CD4-positive, alpha-beta T cell treated with Interleukin-6 for 4 hours (primary cell): Measurements from ENCODE around the gene PJVK.

Experiments
- DNase-seq: peaks from one replicate; pipeline ENCODE4 v3.0.0-alpha.2; 2020; ENCODE audit warnings: mixed read lengths

PJVK gene

DNA sequence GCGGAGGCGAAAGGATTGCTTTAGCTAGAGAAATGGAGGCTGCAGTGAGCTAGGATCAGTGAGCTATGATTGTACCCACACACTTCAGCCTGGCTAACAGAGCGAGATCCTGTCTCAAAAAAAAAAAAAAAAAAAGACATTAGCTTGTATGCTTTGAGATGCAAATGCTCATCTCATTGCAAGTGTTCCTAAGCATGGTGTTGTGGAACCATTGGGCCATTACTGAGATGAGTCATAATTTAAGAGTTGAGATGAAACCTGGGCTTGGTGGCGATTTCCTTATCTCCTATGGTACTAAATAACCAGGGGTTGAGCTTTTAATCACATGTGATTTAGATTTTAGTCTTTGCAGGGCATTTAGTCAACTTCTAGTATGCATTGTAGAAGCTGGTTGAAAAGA is 31.3 kb downstream of the PJVK start:
- no peak for DNase-seq

DNA sequence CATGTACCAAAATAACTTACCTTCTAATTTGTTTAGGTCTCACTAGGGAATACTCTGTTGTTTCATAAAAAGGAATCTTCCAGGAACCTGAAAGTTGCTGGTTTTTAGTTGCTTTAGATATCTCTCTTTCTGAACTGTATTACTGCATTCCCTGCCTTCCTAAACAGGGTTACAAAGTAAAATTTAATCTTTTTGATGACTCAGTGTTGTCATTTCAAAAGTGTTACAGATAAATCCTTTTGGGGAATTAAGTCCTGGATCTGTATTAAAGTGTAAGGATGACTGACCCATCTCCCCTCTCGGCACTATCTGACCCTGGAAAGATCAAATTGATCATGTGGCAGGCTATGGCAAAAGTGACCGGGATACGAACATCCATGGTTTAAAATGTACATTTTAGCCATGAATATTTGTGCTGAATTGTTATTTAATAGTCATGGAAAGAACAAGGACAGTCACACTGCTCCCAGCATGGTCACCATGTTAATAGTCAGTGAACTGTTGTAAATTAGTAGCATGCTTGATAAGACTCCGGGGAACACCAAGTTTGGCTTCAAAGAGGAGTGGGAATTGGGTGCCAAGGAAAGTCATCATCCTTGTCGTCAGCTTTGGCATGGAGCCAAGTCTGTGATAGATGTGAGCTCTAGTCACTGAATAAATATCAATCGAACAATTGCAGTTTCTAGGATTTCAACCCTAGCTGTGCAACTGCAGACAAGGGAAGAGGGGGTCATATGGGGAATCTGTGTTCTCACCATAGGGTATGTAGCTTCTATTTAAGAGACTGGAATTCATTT is 33.3 kb downstream of the PJVK start:
- DNase-seq, result no peak

GRCh38 chr2:178485356-178485755 is 34.2 kb downstream of the PJVK start:
- no peak for DNase-seq

DNA sequence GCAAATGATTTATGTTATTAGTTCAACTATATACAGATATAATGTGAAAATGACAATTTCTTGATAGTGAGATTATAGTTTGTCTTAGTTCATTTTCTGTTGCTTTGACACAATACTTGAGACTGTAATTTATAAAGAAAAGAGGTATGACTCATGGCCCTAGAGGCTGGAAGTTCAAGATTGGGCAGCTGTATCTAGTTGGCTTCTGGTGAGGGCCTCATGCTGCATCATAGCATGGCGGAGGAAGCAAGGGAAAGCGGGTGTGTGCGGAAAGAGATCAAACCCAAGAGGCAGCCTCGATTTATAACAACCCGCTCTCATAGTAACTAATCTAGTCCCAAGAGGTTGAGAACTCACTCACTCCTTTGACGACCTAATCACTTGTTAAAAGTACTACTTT is 40.4 kb downstream of the PJVK start:
- DNase-seq, result no peak

GRCh38 chr2:178496049-178496448 is 44.9 kb downstream of the PJVK start:
- DNase-seq, result no peak

- DNase-seq, result no peak
Observed at GRCh38 chr2:178498137-178498536, 47.0 kb downstream of the PJVK start.

DNA sequence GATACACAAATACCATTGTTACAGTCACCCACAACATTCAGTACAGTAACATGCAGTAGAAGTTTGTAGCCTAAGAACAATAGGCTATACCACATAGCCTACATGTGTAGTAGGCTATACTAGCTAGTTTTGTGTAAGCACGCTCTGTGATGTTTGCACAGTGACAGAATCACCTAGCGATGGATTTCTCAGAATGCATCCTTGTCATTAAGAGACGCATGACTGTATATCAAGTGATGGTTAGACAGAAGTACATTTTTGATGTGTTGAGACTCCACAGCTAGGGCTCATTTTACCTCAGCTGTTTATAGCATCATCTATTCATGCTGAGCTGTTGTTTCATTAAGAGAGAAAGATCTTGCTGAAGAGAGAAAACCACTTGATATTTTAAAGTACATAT is 48.5 kb downstream of the PJVK start:
- DNase-seq, result no peak

- DNase-seq, result no peak
Observed at GRCh38 chr2:178502751-178503150, 51.6 kb downstream of the PJVK start.

DNA sequence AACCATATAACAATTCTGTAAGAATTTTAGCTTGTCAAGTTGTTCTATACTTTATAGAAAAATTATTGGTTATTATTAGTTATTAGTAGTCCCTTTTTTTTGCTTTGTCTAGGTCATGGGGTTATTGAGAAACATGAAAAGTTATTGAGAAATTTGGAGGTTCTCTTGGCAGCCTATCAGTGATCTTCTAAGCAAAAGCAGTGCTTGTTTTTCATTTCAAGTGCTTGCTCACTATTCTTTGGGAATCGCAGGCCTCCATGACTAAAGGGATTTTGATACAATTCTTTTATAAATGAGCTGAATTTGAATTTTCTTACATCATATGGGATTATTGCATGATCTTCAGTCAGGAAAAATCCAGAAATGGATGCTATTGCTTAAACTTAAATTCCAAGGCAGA is 54.9 kb downstream of the PJVK start:
- no peak for DNase-seq

GRCh38 chr2:178506524-178506923 is 55.3 kb downstream of the PJVK start:
- no peak for DNase-seq

- DNase-seq, result no peak
Observed at GRCh38 chr2:178506949-178507348, 55.8 kb downstream of the PJVK start.

- no peak for DNase-seq
Observed at GRCh38 chr2:178508646-178509045, 57.5 kb downstream of the PJVK start.

GRCh38 chr2:178510384-178510783 is 59.2 kb downstream of the PJVK start:
- no peak for DNase-seq
